G401 (cell line): ENCODE measurements around the gene PDIK1L. TPM values are rescaled to one million over a fixed set of nuclear protein-coding genes. Genes with fewer than 3 reads are reported as not detected.
"Not testable (repeated sequence)": the region's sequence is repeated elsewhere in the genome, so short reads cannot be mapped to it uniquely, and the experiment has no call there.

Source experiments
- DNase-seq: peaks from one replicate; pipeline ENCODE4 v3.0.0-alpha.2; 2015; ENCODE audit warnings: low spot score
- in situ Hi-C: cut with HindIII; loops from 2 replicates; pipeline ENCODE4 v1.10.0; 2016; ENCODE audit warnings: low sequenced_read_pairs, mixed read lengths
- total RNA-seq: library from RNA; depleted of rRNA; stranded (reverse); fragments of >200 nt; shearing (Covaris generic); gene quantifications from 2 replicates; pipeline ENCODE4 v1.2.3, GENCODE V29; 2014

Gene PDIK1L
- total RNA-seq, 1 experiment from 2014 or later: 7.1 TPM

DNA sequence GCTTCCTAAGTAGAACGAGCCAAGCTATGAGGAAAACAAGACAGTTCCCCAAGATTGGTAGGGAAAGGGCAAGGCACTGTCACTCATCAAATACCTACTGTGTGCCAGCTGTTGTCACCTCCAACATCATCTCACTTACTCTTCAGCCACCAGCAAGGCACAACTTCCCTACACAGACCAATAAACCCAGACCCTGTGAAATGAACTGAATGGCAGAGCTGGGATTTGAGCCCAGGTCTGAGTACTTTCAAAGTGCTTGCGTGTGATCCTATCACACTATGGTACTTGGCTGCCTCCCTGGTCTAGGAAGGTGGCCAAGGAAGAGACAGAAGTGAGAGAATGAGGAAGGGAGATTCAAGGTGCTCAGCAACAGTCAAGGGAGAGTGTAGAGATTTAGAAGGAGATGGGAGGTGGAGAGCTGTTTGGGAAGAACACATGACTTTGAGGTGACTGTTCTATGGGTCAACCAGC lies 27.5 kb upstream of the PDIK1L start:
- no peak for DNase-seq
- in situ Hi-C loops: no loop called here

DNA sequence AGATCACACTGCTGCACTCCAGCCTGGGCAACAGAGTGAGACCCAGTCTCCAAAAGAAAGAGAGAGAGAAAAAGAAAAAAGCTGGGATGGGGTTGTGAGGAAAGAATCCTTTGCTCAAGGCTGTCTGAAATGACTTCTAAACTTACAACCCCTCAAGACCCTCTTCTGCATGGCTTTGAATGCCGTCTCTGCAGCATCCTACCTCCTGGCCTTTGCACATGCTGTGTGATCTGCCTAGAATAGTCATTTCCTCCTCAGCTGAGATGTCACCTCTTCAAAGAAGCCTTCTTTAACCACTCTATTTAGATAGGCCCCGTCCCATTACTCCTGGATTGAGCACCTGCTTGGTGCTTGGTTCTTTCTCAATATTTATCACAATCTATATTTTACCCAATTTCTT lies 26.8 kb upstream of the PDIK1L start:
- no peak for DNase-seq
- in situ Hi-C loops: no loop called here

DNA sequence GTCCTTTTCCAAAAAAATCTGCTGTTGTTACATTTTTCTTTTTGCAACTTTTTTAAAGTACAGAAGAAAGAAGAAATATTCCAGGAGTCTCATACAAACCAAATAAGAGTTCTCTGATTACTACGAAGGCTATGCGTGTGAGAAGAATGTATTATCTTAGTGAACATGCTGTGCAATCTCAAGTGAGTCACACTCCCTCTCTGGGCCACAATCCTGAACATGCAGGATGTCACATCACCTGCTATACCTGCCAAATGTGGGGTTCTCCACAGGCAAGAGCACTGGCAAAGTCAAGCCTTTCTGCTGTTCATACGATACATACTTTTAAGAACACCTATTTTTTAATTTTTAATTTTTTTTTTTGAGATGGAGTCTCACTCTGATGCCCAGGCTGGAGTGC lies 22.5 kb upstream of the PDIK1L start:
- no peak for DNase-seq
- in situ Hi-C loops: no loop called here

DNA sequence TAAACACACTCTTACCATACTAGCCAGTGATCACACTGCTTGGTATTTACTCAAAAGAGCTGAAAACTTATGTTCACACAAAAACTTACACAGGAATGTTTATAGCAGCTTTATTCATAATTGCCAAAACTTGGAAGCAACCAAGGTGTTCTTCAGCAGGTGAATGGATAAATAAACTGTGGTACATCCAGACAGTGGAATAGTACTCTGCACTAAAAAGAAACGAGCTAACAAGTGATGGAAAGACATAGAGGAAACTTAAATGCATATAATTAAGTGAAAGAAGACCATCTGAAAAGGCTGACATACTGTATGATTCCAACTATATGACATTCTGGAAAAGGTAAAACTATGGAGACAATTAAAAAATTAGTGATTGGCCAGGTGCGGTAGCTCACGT lies 20.7 kb upstream of the PDIK1L start:
- DNase-seq: no peak

DNA sequence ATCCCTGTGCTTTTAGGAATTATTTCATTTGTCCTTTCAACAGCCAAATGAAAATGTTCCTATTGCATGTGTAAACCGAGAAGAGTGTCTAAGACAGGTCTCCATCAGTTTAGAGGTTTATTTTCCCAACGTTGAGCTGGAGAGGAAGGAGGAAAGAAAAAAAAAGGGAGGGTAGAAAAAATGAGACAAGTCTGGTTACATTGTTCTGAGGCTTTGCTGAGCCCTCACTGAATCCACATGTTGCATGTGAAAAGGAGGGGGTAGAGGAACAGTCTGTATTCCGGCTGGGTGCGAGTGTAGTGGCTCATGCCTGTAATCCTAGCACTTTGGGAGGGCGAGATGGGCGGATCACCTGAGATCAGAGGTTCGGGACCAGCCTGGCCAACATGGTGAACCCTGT lies 19.2 kb upstream of the PDIK1L start:
- in situ Hi-C loops: no loop called here
- no peak for DNase-seq

More for the DNA sequence above, 20.7 kb upstream of the PDIK1L start:
- in situ Hi-C loops: no loop called here

DNA sequence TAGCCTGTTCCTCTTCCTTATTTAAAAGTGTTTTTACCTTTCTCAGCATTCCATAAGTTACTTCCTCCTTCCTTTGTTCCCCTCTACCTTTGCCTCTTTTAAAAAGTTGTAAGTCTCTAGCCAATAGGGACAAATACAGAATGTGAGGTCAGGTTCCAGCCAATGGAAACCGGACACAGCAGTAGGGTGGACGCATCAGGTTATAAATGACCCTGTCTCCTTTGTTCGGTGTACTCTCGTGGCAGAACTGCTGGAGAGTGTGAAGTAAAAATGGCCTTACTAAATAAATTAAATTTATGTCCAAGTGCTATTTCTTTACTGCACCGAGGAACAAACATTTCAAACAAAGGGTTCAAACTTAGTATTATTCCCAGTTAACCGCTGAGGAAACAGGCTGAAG lies 18.1 kb upstream of the PDIK1L start:
- in situ Hi-C loops, DNase-seq: not testable (repeated sequence)

DNA sequence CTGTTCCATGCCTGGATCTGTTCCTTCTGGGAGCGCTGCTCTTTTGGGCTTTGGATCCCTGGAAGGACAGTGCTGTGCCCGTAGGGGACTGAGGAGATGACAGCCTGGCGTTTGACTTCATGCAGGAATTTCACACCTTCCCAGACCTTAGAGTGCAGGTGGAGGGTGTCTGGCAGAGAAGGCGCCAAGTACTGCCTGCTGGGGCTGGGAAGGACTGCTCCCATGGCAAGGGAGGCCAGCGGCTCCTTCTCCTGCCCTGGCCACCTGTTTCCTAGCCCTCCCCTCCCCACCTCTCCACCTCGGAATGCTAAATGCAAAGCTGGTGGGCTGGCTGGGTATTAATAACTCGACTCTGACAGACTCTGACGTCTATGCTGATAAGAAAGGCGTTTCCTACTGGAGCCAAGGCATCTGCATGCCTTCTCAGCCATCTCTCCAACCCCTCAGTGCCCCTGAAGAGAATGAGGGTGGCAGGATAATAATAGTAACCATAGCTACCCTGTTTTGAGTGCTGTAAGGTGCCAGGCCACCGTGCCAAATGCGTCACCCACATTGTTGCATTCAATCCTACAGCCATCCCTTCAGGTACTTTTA lies 17.5 kb upstream of the PDIK1L start:
- no peak for DNase-seq
- in situ Hi-C loops: no loop called here

DNA sequence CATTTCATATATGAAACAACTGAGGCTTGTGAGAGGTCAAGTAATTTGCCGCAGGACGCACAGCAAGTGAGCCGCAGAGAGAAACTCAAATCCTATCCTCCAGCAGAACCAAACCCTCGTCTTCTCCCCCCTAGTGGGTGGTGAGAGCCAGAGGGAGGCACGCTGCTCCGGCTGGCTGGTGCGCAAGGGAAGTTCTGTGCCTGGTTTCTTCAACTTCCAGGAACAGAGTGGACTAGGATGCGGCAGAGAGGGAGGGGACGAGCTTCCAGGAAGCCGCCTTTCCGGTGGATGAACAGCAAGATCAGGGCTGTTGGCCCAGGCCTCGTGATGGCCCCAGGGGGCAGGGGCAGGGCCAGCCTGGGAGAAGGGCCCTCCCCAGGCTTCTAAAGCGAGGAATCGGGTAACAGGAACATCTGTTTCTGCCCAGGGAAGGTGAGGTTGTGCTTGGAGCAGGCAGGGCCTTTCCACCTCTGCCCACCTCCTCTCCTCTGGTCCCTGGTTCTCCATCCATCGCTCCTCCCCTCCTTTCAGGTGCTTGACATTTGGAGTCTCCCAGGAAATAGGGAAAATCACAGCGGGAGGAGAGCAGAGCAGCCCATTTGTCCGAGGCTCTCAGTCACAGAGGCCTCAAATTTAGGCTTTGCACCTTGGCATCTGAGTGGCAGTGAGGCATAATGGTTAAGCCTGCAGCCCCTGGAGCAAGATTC lies 16.8 kb upstream of the PDIK1L start:
- DNase-seq: no peak
- in situ Hi-C loops: no loop called here

DNA sequence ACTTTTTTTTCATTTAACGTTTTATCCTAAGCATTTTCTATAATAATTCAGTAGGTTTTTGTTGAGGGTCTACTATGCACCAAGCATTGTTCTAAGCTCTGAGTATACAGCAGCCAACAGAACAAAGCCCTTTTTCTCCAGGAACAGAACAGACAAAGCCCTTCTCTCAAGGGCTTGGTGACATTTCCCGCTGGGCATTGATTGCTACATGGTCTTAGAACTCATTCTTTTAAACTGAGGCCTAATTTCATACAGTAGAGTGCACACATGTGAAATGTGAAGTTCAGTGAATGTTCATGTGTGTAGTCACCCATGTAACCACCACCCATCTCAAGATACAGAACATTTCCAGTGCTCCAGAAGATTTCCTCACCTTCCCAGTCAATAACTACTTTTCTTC lies 15.2 kb upstream of the PDIK1L start:
- DNase-seq: no peak
- in situ Hi-C loops: no loop called here

DNA sequence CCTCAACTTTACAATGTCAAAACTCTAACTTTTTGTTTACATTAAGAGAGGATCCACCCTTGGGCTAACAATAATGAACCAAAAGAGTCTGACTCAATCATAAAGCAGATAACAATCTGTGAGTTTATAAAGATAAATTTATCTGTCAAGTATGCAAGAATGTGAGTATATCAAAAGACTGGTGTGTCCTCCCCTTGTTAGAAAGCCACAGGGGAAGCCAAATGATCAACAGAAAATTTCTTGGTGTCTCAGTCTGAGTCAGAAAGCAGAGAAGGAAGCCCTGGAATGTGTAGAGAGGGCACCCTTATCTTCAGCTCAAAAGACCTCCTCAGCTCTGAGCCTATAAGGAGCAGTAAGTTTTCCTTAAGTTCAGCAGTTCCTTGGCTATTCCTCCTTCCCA lies 13.9 kb upstream of the PDIK1L start:
- DNase-seq: no peak
- in situ Hi-C loops: no loop called here

DNA sequence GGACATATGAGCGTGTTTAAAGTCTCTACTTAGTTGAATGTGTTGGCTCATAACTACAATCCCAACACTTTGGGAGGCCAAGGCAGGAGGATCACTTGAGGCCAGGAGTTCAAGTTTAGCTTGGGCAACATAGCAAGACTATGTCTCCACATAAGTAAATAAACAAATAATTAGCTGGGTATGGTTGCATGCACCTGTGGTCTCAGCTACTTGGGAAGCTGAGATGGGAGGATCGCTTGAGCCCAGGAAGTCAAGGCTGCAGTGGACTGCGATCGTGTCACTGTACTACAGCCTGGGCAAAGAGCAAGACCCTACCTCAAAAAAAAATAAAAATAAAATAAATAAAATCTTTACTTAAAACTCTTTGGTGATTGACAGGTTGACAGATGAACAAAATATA lies 13.0 kb upstream of the PDIK1L start:
- DNase-seq: no peak
- in situ Hi-C loops: no loop called here

DNA sequence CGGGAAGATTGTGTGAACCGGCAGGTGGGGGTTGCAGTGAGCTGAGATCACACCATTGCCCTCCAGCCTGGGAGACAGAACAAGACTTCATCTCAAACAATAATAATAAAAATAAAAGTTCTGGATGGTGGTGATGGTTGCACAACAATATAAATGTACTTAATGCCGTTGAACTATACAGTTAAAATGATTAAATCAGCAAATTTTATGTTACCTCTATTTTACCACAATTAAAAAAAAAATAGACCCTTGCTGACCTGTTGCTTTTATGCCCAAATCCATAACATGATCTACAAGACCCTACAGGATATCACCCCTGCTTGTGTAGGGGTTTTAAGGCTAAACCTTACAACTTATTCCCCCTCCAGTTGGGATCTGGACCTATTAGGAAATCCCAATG lies 11.8 kb upstream of the PDIK1L start:
- in situ Hi-C loops: loop anchor here (5.0 to 10.0 kb wide), 2 partner anchors 68 to 175 kb away; partner anchors contain the start of genes C1orf232 and ZNF593
- no peak for DNase-seq

DNA sequence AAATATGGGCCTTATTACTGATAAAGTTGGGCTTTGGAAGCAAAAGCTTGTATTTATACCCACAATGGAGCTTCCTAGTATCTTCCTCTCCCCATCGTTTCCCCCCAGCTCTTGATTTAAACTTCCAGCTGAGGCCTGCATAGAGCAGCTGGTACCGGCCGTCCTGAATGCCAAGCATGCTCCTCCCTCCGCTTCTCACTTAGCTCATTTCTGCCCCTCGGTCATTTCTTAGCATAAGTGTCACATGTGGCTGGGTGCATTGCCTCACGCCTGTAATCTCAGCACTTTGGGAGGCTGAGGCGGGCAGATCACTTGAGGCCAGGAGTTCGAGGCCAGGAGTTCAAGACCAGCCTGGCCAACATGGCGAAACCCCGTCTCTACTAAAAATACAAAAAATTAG lies 11.4 kb upstream of the PDIK1L start:
- in situ Hi-C loops: loop anchor here (5.0 to 10.0 kb wide), 2 partner anchors 67 to 175 kb away; partner anchors contain the start of genes C1orf232 and ZNF593
- DNase-seq: not testable (repeated sequence)

DNA sequence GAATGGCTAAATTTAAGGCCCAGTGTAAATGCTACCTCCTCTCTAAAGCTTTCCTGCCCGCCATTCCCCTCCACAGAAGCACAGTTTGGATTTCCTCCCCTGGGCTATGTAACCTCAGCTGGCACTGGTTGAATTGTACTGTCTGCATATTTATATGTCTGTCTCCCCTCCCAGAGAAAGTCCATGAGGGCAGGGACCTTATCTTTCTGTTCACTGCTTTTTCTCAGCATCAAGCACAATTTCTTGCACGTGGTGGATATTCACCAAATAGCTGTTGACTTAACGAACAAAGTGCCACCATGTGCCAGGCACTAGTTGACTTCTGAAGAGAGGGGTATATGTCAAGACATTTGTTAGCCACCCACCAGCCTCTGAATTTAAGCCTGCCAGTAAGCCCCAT lies 9.5 kb upstream of the PDIK1L start:
- no peak for DNase-seq
- in situ Hi-C loops: loop anchor here (5.0 to 10.0 kb wide), 2 partner anchors 65 to 173 kb away; partner anchors contain the start of genes C1orf232 and ZNF593

DNA sequence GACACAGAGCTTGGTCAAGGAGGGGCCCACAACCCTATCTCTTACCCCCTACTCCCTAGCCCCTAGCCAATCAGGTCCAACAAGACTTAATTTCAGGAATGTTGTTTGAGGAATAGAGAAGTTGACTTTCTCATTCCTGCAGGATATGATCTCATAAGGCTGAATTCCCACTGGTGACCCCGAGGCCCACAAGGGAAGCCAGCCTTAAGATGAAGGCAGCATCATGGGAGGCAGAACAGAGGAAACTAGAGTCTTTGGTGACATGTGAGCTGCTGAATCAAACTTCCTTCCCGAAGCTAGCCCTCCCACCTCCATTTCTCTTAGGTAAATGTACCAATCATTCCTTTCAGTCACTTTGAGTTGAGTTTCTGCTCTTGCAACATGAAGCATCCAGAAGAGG lies 9.1 kb upstream of the PDIK1L start:
- no peak for DNase-seq
- in situ Hi-C loops: loop anchor here (5.0 to 10.0 kb wide), 2 partner anchors 65 to 172 kb away; partner anchors contain the start of genes C1orf232 and ZNF593

DNA sequence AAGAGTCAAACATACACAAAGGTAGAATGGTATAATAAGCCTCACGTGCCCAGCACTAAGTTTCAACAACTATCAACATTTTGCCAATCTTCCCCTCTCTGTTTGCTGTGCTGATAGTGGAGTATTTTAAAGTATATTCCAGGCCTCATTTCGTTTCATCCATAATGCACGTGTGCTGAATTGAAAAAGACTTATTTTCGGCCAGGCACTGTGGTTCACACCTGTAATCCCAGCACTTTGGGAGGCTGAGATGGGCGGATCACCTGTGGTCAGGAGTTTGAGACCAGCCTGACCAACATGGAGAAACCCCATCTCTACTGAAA lies 6.4 kb upstream of the PDIK1L start:
- not testable (repeated sequence) for DNase-seq
- in situ Hi-C loops: loop anchor here (10.0 kb wide), 1 partner anchor 170 kb away; no protein-coding TSS in a partner anchor

DNA sequence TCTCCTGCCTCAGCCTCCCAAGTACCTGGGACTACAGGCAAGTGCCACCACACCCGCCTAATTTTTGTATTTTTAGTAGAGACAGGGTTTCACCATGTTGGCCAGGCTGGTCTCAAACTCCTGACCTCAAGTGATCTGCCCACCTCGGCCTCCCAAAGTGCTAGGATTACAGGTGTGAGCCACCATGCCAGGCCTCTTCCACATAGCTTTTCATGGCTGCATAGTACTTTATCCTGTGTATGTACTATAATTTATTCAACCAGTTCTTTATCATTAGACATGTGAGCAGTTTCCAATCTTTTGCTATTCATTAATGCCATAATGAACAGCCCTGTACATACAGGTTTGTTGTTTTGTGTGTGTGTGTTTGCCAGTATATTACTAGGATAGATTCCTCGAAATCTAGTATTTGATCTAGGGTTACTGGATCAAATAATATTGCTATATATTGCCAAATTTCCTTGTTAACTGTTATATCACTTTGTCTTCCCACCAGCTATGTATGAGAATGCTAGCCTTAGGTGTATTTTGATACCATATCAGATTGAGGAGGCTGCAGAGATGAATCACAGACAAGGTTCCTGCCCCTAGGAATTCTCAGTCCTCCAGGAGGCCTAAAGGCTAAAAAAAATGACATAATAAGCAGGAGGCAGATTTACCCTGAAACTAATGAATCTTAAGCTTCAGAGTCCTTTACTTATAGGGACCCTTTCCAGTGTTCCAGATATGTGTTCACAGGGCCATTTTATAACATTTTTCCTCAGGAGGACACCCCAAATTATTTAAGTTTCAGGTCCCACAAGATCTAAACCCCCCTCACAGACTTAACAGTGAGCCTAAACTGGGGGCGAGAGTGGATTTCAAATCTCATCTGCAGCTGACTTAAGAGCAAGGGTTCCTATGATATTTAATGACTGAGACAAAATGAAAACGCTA lies 2.1 kb upstream of the PDIK1L start:
- no peak for DNase-seq
- in situ Hi-C loops: loop anchor here (10.0 kb wide), 1 partner anchor 165 kb away; no protein-coding TSS in a partner anchor

DNA sequence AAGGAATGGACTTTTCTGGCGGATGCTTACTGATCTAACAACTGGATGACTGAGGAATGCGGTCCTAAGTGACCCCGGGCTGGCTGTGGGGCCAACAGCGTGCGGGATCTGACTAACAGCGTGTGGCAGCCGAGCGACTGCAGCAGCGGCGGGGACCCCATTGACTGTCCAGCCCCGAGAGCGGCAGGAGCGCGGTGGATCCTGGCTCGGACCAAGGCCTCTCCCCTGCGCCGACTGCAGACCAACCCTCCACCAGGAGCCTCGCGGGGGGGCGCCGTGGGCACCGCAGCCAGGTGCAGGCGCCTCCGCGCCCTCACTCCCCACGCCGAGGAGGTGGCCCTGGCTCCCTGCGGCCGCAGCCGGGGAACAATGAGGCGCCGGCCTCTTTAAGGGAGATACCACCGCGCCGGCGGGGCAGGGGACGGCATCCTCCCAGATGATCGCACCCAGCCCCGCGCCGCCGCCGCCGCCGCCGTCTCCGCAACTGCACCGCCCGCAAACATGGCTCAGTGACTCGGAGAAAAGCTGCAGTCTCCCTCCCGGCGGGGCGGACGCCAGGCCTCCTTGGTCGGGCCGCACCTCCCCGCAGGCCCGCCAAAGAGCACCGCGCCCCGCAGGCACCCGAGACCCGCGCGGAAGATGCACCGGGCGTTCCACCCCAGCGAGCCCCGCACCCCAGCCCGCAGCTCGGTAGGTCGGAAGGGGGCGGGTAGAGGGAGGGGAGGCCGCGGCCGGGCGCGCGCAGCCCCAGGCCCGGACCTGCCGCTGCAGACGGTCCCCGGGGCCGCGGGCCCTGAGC lies 694 bp upstream of the PDIK1L start:
- in situ Hi-C loops: no loop called here
- DNase-seq: peak; percentile 78

DNA sequence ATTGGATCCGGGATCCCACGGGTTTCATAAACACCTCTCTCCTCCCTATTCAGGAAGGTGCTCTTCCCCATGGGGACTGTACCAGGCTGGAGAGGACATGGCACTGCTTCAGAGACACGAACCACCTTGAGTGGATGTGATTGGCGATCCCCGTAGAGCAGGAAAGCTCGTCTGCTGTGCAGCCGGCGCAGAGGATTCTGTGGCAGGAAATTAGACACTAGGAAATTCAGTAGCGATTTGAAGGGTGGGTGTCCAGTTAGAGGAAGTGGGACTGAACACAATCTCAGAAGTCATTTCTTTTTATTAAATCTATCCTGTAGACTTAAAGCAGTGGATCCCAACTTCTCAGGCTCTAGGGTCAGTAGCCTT lies 767 bp downstream of the PDIK1L start:
- no peak for DNase-seq
- in situ Hi-C loops: no loop called here
